DMS153 treated with DMSO at 0.1 percent for 48 hours (cell line): ENCODE measurements around the gene NEMP2.

Source experiments
- DNase-seq: peaks from one replicate; lab custom pipeline; 2025; ENCODE audit not compliant: unreplicated experiment; lab: John Stamatoyannopoulos, UW

NEMP2 gene

DNA sequence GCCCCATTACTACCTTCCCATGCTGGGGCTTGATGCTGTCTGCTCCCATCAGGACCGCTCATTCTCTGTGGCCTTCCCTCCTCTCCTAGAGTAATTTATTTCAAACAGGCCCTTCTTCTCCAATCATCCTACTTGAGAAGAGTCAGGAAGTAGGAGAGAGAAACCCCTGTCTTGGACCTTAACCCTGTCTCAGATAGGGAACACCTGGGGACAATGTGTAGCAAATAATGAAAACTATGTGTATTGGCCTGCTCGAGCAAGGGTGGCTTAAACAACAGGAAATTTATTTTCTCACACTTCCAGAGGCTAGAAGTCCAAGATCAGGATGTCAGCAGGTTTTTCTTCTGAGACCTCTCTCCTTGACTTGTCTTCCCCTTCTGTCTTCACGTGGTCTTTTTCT, 26.6 kb upstream of the NEMP2 start:
- no peak for DNase-seq

DNA sequence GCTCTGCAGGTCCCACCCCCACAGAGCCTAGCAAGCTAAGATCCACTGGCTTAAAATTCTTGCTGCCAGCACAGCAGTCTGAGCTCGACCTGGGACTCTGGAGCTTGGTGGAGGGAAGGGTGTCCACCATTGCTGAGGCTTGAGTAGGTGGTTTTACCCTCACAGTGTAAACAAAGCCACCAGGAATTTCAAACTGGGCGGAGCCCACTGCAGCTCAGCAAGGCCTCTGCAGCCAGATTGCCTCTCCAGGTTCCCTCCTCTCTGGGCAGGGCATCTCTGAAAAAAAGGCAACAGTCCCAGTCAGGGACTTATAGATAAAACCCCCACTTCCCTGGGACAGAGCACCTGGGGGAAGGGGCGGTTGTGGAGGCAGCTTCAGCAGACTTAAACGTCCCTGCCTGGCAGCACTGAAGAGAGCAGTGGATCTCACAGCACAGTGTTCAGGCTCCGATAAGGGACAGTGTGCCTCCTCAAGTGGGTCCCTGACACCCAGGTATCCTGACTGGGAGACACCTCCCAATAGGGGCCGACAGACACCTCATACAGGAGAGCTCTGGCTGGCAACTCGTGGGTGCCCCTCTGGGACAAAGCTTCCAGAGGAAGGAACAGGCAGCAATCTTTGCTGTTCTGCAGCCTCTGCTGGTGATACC, 20.0 kb upstream of the NEMP2 start:
- DNase-seq: no peak

DNA sequence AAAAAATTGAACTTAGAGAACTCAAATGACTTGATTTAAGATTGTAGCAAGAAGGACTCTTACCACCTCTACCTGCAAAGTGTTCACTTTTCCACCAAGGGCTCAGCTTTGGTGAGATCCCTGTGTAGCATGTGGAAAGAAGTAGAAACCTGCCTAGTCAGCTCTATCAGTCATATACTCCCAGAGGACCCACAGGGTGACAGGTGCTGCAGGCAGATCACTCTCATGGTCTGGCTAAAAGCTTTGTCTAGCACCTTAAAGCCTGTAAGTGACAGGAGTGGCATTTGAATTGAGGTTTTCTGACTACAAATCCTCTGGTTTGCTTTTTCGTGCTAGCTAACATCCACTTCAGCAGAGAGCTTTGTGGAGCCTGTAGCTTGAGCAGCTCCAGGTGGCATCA, 18.7 kb upstream of the NEMP2 start:
- DNase-seq: no peak

DNA sequence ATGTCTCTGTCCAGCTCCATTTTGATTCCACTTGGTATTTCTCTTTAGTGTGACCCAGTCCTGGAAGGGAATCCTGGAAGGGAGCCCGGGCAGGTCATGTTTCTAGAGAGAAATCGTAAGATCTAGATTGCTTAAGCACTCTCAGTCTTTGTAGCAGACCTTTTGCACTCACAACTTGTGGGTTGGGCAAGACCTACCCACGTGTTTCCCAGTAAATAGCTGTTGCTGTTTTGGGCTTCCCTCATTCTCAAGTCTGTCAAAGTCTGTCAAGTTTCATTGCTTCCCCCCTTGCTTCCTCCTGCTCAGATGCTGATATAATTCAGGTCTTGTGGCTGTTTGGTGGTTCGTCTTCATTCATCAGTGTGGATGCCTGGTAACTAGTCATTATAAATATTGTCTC, 17.4 kb upstream of the NEMP2 start:
- no peak for DNase-seq

DNA sequence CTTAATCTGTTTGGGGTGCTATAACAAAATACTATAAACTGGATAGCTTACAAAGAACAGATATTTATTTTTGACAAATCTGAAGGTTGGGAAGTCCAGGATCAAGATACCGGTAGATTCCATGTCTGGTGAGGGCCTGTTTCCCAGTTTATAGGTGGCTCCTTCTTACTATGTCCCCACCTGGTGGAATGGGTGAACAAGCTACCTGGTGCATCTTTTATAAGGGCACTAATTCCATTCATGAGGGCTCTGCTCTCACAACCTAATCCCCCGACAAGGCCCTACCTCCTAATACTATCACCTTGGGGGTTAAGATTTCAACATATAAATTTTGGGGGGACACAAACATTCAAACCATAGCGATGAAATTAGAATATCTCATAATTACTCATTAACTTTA, 15.6 kb upstream of the NEMP2 start:
- no peak for DNase-seq

DNA sequence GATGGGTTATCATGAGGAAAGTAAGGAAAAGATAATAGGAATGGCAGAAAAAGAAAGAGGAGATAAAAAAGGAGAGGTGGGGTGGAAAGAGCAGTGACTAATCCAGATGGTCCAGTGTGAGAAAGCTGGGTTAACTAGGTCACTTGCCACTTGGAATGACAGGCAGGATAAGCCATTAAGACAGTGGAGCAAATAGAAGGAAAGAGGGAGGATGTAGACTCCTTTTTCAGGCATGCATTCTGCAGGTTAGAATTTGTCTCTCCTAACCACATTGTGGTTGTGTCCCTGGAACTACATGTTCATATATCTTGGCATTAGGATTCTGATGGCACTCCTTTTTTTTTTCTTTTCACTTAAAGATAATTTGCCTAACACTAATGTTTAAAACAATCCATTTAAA, 13.4 kb upstream of the NEMP2 start:
- DNase-seq: no peak

DNA sequence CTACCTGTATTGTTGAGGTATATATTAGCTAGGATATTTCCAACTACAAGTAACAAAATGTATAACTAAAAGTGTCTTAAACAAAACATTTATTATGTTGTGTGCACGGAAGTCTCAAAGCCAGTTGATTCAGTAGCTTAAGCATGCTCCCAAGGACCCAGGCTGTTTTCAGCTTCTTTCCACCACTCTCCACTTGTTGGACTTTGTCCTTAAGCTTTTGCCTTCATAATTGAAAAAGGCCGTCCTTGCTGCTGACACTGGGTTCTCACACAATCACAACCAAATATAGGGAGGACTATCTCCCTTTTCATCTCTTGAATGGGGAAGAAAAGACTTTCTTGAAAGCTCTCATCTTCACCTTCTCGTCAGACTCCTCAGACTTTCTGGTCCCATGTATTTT, 12.2 kb upstream of the NEMP2 start:
- no peak for DNase-seq

DNA sequence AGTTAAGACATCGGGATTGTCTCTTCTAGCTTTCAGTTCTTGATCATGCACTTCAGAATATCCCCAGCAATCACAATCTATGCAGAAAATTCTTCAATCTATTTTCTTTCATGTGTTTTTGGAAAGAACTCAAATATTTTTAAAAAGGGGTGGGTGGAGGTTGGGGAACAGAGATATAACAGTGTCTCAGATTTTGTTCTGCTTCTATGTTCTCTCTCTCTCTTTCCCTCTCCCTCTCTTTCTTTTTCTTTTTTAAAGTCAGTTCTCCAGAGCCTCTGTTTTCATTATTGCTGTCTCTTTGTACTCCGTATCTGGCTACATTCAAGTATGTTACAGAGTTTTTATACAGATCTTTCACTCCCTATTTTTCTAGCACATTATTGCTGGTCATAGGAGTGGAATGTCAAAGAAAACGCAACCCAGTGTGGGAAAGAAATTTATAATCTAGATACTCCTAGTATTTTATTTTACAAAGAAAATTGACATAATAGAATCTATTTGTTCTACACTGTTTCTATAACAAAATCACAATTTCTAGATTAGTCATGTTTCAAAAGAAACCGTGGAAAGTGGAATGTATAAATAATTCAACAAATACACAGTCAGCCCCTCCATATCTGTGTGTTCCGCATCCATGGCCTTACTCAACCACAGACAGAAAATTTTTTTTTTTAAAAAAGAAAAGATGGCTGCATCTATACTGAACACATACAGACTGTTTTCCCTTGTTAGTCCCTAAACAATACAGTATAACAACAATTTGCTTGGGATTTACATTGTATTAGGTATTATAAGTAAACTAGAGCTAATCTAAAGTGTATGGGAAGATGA, 11.2 kb upstream of the NEMP2 start:
- no peak for DNase-seq

DNA sequence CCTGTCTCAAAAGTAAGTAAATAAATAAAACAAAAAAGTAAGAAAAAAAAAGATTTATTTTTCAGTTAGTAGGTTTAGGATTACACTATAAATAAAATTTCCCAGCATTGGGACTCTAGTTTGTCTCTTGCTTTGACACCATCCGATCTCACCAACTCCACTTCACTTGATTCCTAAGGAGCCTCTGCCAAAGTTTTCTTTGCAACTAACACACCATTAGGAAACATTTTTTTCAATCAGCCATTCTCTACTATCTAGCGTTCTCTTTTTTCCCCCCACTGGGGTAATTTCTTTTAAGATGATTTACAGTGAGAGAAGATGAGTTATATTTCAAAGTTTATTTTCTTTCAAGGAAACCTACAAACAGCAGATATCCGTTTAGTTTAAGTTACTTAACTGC, 10.6 kb upstream of the NEMP2 start:
- no peak for DNase-seq

DNA sequence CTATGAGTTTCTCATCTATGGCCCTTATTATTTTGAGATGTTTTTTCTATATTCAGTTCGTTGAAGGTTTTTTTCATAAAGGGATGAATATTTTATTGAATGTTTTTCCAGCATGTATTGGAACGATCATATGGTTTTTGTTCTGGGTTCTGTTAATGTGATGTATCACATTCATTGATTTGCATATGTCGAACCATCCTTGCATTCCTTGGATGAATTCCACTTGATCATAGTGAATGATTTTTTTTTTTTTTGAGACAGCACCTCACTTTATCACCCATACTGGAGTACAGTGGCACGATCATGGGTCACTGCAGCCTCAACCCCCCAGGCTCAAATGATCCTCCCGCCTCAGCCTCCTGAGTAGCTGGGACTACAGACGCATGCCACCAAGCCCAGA, 5.5 kb upstream of the NEMP2 start:
- no peak for DNase-seq

DNA sequence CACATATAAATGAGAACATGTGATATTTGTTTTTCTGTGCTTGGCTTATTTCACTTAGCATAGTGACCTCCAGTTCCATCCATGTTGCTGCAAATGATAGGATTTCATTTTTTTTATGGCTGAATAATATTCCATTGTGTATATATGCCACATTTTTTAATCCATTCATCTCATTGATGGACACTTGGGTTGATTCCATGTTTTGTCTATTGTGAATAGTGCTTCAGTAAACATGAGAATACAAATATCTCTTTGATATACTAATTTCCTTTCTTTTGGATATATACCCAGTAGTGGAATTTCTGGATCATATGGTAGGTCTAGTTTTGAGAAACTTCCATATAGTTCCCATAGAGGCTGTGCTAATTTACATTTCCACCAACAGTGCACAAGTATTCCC, 3.7 kb upstream of the NEMP2 start:
- no peak for DNase-seq

DNA sequence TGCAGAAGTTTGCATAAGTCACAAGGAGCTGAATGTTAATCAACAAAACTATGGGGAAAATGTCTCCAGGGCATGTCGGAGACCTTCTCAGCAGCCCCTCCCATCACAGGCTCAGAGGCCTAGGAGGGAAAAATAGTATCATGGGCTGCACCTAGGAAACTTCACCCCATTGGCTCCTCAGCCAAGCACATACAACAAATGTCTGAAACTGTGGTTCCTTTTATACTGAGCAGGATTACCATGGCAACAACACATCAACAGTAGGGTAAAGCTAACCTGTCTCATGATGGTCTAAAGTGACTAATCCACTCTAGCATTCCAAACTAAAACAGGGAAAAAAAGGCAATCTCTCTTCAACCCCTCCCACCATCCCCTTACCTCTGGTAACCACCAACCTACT, 3.2 kb upstream of the NEMP2 start:
- no peak for DNase-seq

DNA sequence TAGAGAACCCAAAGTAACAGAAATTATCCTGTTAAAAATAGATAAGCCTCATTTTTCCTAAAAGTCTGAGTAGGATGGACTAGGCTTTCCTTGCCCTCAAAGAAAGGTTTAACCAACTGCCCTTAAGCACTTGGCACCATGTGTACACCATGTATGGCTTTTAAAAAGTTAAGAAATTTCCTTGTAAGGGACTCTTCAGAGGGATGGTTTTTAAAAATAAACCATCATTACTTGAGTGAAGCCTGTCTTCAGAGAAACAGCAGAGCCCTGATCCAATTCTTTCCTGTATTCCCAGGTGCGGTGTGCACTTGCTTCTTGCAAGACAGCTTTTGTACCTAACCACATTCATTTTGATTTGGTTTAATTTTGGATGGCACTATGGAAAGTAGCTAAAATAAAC, 1.1 kb upstream of the NEMP2 start:
- DNase-seq: no peak

DNA sequence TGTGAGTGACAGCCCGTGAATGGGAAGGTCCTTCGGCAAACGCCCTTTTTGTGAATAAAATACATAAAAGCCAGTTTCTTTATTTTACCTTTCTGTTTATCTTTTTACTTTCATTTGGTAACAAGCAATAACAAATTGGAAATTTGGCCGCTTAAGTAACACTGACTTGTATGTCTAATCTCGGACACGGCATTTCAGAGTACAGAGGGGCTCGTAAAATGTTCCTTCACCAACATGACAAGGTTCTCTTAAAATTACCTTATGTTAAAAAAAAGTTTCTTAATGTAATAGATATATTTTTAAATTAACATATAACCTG, 558 bp upstream of the NEMP2 start:
- no peak for DNase-seq

DNA sequence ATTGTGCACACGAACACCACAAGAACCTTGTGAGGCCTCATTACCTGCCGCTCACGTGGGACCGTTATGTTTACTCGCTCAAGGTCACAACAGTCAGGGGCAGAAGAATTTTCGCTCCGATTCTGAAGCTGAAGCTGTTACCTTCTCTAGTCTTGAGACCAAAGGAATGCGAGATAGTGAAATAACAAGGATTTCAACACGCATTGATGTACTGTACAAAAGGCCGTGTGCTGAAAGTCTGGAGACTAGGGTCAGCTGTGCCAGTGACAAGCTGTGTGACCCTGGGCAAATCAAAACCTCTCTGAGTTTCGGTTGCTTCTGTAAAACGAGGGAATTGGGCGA, 583 bp downstream of the NEMP2 start:
- no peak for DNase-seq

DNA sequence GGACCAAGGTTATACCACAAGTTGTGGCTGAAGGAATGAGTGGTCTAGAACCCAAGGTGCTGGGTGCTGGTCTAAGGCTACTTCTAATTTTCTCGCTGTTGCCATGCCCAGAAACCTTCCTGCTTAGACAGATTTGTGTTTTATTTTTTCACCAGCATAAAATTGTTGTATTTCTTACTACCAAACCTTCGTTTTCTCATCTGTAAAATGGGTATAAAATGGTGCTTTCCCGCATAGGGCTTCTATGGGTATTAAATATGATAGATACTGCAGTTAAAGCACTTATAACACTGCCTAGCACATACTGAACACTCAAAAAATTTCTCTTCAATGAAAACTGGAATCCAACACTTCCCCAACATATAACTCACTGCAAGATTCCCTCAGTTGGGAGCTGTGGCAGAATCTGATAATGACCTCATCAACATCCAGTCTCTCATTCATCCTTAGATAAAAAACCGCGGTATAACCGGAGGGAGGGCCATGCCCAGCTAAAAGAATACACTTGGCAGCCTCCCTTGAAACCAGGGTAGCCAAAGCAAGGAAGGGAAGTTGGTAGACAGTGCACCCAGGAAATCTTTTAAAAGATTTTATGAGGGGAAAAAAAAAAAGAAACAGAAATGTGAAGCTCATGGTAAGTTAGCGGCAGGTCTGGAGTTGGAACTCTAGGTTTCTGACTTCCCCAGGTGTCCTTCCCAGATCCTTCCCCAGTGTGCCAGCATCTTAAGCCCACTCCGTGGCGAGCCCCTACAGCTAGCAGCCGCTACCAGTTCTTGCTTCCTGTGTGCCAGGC, 1.2 kb downstream of the NEMP2 start:
- no peak for DNase-seq

DNA sequence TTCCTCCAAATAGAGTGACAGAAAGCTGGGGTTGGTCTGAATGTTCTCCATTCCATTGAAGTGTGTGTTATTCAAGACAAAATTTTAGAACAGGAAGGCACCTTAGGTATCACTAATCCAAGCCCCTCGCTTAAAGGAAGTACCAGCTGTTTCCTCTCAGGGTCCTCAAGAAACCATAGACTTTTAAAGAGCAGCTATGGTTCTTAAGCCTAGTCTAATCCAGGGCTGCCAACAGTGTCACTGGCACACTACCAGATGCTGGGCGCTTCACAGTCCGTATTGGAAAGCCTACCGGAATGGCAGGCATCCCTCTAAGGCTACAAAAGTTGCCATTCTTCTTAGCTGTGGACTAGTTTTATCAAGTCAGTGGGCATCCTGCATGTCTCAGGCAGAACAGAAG, 1.9 kb downstream of the NEMP2 start:
- DNase-seq: no peak

DNA sequence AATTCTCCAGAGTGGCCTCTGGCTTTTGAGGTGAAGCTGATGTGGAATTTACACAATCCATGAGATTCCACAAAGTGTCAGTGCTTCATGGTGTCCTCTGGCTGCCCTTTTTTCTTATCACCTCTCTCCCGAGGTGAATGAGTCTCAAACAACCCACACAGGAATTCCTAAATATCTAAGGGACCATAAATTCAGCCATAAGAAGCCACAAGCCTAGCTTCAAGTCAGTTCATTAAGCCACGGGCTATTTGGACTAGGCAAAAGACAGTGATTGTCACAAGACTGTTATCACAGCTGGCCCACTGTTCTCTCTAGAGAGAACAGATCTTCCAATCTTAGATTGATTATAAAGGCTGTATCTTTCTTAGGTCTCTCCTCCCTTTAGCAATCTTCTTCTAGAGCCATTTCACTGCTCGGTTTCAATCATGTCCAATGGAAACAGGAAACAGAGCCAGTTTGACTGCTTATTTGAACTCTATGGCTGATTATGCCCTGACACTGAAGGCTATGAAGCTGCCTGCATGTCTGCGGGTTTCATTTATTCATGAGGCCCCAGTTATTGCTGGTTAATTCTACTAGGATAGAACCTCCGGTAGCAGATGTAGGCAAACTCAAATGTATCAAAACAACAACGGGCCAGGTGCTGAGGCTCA, 4.1 kb downstream of the NEMP2 start:
- no peak for DNase-seq

DNA sequence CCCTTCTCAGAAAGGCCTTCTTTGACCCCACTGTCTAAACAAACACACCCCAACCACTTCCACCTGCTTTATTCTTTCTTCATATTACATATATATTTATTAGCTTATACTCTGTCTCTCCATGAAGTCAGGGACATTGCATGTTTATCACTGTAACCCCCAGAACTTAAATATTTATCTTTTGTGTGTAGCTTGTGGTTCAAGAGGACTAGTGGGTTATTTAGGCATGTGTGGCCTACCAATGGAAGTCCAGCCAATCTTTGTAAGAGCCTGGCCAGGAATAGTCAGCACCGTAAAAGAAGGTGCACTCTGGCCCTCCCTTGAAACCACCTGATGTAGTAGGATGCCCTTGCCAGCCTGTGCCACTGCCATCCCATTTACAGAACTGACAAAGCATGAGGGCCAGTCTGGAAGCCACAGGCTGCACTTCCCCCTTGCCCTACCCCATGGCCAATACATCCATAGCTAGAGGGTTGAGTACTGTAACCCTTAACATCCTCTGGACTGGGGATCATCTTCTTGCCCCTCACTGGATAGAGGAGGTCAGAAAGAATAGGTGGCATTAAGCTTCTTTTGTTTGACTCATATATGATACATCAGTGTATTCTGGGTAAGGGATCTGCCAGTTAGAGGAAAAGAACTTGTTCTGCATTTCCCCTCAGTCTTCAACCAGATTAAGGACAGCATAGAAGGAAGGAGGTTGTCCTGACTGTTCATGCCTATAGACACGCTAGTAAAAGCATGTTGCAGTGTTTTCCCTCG, 4.9 kb downstream of the NEMP2 start:
- no peak for DNase-seq

DNA sequence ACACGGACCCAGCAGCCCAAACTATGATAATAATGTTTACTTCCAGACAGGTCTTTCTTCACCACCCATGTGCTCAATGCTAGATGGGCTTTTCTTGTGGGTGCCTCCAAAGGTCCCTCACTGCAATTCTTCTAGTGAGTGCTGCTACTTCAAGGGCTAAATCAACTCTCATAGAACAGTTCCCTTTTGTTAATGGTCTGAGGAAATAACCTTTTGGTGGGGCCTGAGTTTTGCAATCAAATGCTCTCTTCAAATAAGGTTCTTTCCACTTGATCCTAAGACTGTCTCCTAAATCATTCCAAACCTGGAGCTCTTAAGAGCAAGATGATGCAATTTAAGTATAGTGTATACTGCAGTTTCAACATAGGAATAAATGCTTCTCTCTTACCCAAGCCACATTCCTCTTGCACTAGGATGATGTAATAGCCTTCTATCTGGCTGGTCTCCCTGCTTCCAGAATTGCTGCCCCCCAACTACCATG, 6.0 kb downstream of the NEMP2 start:
- DNase-seq: no peak

DNA sequence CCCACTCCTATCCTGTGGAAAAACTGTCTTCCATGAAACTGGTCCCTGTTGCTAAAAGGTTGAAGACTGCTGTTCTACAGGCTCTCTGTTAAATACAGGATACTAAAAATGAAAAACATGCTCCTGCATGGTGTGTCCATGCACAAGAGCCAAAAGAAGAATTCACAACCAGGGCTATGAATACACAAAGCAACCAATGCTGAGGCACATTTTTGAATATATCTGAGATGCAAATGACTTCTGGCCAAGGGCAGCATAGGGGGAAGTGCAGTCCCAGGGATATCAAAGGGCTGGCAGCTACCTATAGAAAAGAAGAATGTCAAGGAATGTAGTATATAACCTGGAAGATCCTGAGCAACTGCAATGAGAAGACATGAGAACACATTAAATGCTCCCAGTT, 6.6 kb downstream of the NEMP2 start:
- DNase-seq: no peak
